Measurements from ENCODE around the gene RAMACL.
"Not testable (repeated sequence)": the region's sequence is repeated elsewhere in the genome, so short reads cannot be mapped to it uniquely, and the experiment has no call there.

Gene RAMACL

GRCh38 chr6:166584853-166585429, 1.5 kb downstream of the RAMACL start:
- Histone ChIP-seq H3K9me3 (ENCODE audit: low read length) (no peaks in the 10 kb centered on the region), H3K27me3 (ENCODE audit: insufficient read depth, low read length) (no peaks in the 10 kb centered on the region), H3K4me1 (ENCODE audit: insufficient read depth, low read length) (peaks cover 21% of the 10 kb centered on the region), H3K36me3 (ENCODE audit: insufficient read depth, low read length) (no peaks in the 10 kb centered on the region), H3K4me3 (ENCODE audit: low read length) (no peak overlapping the region), H2AFZ (ENCODE audit: low read depth, low read length) (no peak overlapping the region)

- no peaks in the 10 kb centered on the region for H3K36me3 ChIP-seq (ENCODE audit: insufficient read depth, low read length)
- H3K4me1 ChIP-seq (ENCODE audit: insufficient read depth, low read length): peaks cover 20% of the 10 kb centered on the region
- no peak overlapping the region for H3K4me3 ChIP-seq (ENCODE audit: low read length)
- no peaks in the 10 kb centered on the region for H3K27me3 ChIP-seq (ENCODE audit: insufficient read depth, low read length)
- H2AFZ ChIP-seq (ENCODE audit: low read depth, low read length): no peak overlapping the region
- H3K9me3 ChIP-seq (ENCODE audit: low read length): no peaks in the 10 kb centered on the region
These were observed 2.3 kb downstream of the RAMACL start for GRCh38 chr6:166584155-166584554.

- Histone ChIP-seq H3K4me1 (ENCODE audit: insufficient read depth, low read length) (peaks cover 12% of the 10 kb centered on the region), H3K36me3 (ENCODE audit: insufficient read depth, low read length) (no peaks in the 10 kb centered on the region), H3K4me3 (ENCODE audit: low read length) (no peak overlapping the region), H3K9me3 (ENCODE audit: low read length) (peaks cover 1% of the 10 kb centered on the region), H2AFZ (ENCODE audit: low read depth, low read length) (no peak overlapping the region), H3K27me3 (ENCODE audit: insufficient read depth, low read length) (no peaks in the 10 kb centered on the region)
These were observed 3.1 kb downstream of the RAMACL start for GRCh38 chr6:166583230-166583965.

- peaks cover 5% of the 10 kb centered on the region for H3K9me3 ChIP-seq (ENCODE audit: low read length)
- no peaks in the 10 kb centered on the region for H3K36me3 ChIP-seq (ENCODE audit: insufficient read depth, low read length)
- no peak overlapping the region for H3K4me3 ChIP-seq (ENCODE audit: low read length)
- H3K4me1 ChIP-seq (ENCODE audit: insufficient read depth, low read length): peaks cover 3% of the 10 kb centered on the region
- H2AFZ ChIP-seq (ENCODE audit: low read depth, low read length): no peak overlapping the region
- H3K27me3 ChIP-seq (ENCODE audit: insufficient read depth, low read length): no peaks in the 10 kb centered on the region
These were observed 4.2 kb downstream of the RAMACL start for GRCh38 chr6:166582258-166582657.

GRCh38 chr6:166581801-166582200, 4.7 kb downstream of the RAMACL start:
- H3K4me3 ChIP-seq (ENCODE audit: low read length); H3K4me1 ChIP-seq (ENCODE audit: insufficient read depth, low read length); H3K27me3 ChIP-seq (ENCODE audit: insufficient read depth, low read length); H3K9me3 ChIP-seq (ENCODE audit: low read length); H2AFZ ChIP-seq (ENCODE audit: low read depth, low read length); H3K36me3 ChIP-seq (ENCODE audit: insufficient read depth, low read length): not testable (repeated sequence)

- Histone ChIP-seq H3K4me1 (ENCODE audit: insufficient read depth, low read length) (no peaks in the 10 kb centered on the region), H3K27me3 (ENCODE audit: insufficient read depth, low read length) (no peaks in the 10 kb centered on the region), H3K9me3 (ENCODE audit: low read length) (peaks cover 8% of the 10 kb centered on the region), H3K36me3 (ENCODE audit: insufficient read depth, low read length) (no peaks in the 10 kb centered on the region), H3K4me3 (ENCODE audit: low read length) (no peak overlapping the region), H2AFZ (ENCODE audit: low read depth, low read length) (no peak overlapping the region)
These were observed 5.4 kb downstream of the RAMACL start for GRCh38 chr6:166581091-166581511.

GRCh38 chr6:166580076-166581050, 6.1 kb downstream of the RAMACL start:
- H3K4me3 ChIP-seq (ENCODE audit: low read length): no peak overlapping the region
- H3K36me3 ChIP-seq (ENCODE audit: insufficient read depth, low read length): no peaks in the 10 kb centered on the region
- H2AFZ ChIP-seq (ENCODE audit: low read depth, low read length): no peak overlapping the region
- H3K9me3 ChIP-seq (ENCODE audit: low read length): peaks cover 8% of the 10 kb centered on the region
- no peaks in the 10 kb centered on the region for H3K4me1 ChIP-seq (ENCODE audit: insufficient read depth, low read length)
- no peaks in the 10 kb centered on the region for H3K27me3 ChIP-seq (ENCODE audit: insufficient read depth, low read length)

- Histone ChIP-seq H3K4me1 (ENCODE audit: insufficient read depth, low read length) (no peaks in the 10 kb centered on the region), H3K9me3 (ENCODE audit: low read length) (peaks cover 12% of the 10 kb centered on the region), H3K27me3 (ENCODE audit: insufficient read depth, low read length) (no peaks in the 10 kb centered on the region), H2AFZ (ENCODE audit: low read depth, low read length) (no peak overlapping the region), H3K36me3 (ENCODE audit: insufficient read depth, low read length) (no peaks in the 10 kb centered on the region), H3K4me3 (ENCODE audit: low read length) (no peak overlapping the region)
These were observed 7.1 kb downstream of the RAMACL start for GRCh38 chr6:166579237-166579850.

GRCh38 chr6:166578536-166579236, 7.8 kb downstream of the RAMACL start:
- H3K4me3 ChIP-seq (ENCODE audit: low read length): no peak overlapping the region
- H3K9me3 ChIP-seq (ENCODE audit: low read length): peaks cover 12% of the 10 kb centered on the region
- peaks cover 2% of the 10 kb centered on the region for H3K4me1 ChIP-seq (ENCODE audit: insufficient read depth, low read length)
- H3K27me3 ChIP-seq (ENCODE audit: insufficient read depth, low read length): no peaks in the 10 kb centered on the region
- no peaks in the 10 kb centered on the region for H3K36me3 ChIP-seq (ENCODE audit: insufficient read depth, low read length)
- no peak overlapping the region for H2AFZ ChIP-seq (ENCODE audit: low read depth, low read length)

GRCh38 chr6:166575205-166575604, 11.3 kb downstream of the RAMACL start:
- Histone ChIP-seq H3K4me1 (ENCODE audit: insufficient read depth, low read length) (peaks cover 5% of the 10 kb centered on the region), H3K36me3 (ENCODE audit: insufficient read depth, low read length) (no peaks in the 10 kb centered on the region), H3K27me3 (ENCODE audit: insufficient read depth, low read length) (no peaks in the 10 kb centered on the region), H2AFZ (ENCODE audit: low read depth, low read length) (no peak overlapping the region), H3K9me3 (ENCODE audit: low read length) (peaks cover 12% of the 10 kb centered on the region), H3K4me3 (ENCODE audit: low read length) (no peak overlapping the region)

GRCh38 chr6:166573511-166574216, 12.8 kb downstream of the RAMACL start:
- no peak overlapping the region for H3K4me3 ChIP-seq (ENCODE audit: low read length)
- H3K36me3 ChIP-seq (ENCODE audit: insufficient read depth, low read length): no peaks in the 10 kb centered on the region

More at GRCh38 chr6:166573511-166574216, 12.8 kb downstream of the RAMACL start:
- Histone ChIP-seq H3K27me3 (ENCODE audit: insufficient read depth, low read length) (no peaks in the 10 kb centered on the region), H3K4me1 (ENCODE audit: insufficient read depth, low read length) (peaks cover 5% of the 10 kb centered on the region), H2AFZ (ENCODE audit: low read depth, low read length) (no peak overlapping the region), H3K9me3 (ENCODE audit: low read length) (peaks cover 12% of the 10 kb centered on the region)

All from neuron (in vitro differentiated cells).